CD4-positive, CD25-positive, alpha-beta regulatory T cell (primary cell): ENCODE data around the gene ADPRS. TPM values are rescaled to one million over a fixed set of nuclear protein-coding genes. Genes with fewer than 3 reads are reported as not detected.
A peak's percentile ranks its signal among the peaks of the same experiment; 100 is the strongest.

Experiments used
- ATAC-seq, 2 donors: fragments of 150-1000 bp; cut with Tn5 transposase; one replicate each; pipeline ENCODE4 v1.10.0; 2021; ENCODE audit warnings: low read depth in 2 of 2, moderate number of reproducible peaks in 2 of 2, moderate library complexity in 1 of 2
- DNase-seq, 3 donors: peaks; one replicate each; pipeline versions ENCODE4 v3.0.0 to v3.0.0-alpha.2; 2012 to 2022; ENCODE audit warnings: mixed read lengths in 1 of 3
- H3K27ac ChIP-seq: one replicate; pipeline ENCODE4 v1.7.0; 2013; ENCODE audit warnings: mild to moderate bottlenecking, low read length; ENCODE audit not compliant: insufficient read depth, poor library complexity, severe bottlenecking
- H3K27me3 ChIP-seq: one replicate; pipeline ENCODE4 v1.7.0; 2013; ENCODE audit warnings: low read length; ENCODE audit not compliant: control insufficient read depth, insufficient read depth
- H3K36me3 ChIP-seq: one replicate; pipeline ENCODE4 v1.7.0; 2013; ENCODE audit warnings: mild to moderate bottlenecking, low read length, moderate library complexity; ENCODE audit not compliant: control insufficient read depth, insufficient read depth
- H3K4me1 ChIP-seq: 2 replicates; pipeline ENCODE4 v1.7.0; 2013; ENCODE audit warnings: mild to moderate bottlenecking, low read length; ENCODE audit not compliant: insufficient read depth, control insufficient read depth, poor library complexity, severe bottlenecking
- H3K4me3 ChIP-seq: one replicate; pipeline ENCODE4 v1.7.0; 2013; ENCODE audit warnings: low read depth, mild to moderate bottlenecking, low read length, moderate library complexity
- H3K9me3 ChIP-seq, 2 experiments: 1 replicate in 1 of 2; 2 replicates in 1 of 2; pipeline ENCODE4 v1.7.0; 2013; ENCODE audit warnings: low read length in 2 of 2, mild to moderate bottlenecking in 1 of 2, moderate library complexity in 1 of 2; ENCODE audit not compliant: control insufficient read depth in 2 of 2
- H3K27ac Mint-ChIP-seq, 3 donors: one replicate each; pipeline ENCODE4 v1.8.0; 2020 to 2022; ENCODE audit warnings: mild to moderate bottlenecking in 3 of 3, mixed read lengths in 3 of 3, moderate library complexity in 2 of 3
- H3K27me3 Mint-ChIP-seq: one replicate; pipeline ENCODE4 v1.8.0; 2022; ENCODE audit warnings: mild to moderate bottlenecking, mixed read lengths
- H3K36me3 Mint-ChIP-seq: one replicate; pipeline ENCODE4 v1.8.0; 2020; ENCODE audit warnings: mixed read lengths
- H3K4me1 Mint-ChIP-seq, 4 donors: one replicate each; pipeline ENCODE4 v1.8.0; 2020 to 2022; ENCODE audit warnings: mixed read lengths in 4 of 4, mild to moderate bottlenecking in 1 of 4
- H3K4me3 Mint-ChIP-seq, 4 donors: one replicate each; pipeline ENCODE4 v1.8.0; 2020 to 2022; ENCODE audit warnings: mild to moderate bottlenecking in 4 of 4, mixed read lengths in 4 of 4, moderate library complexity in 3 of 4
- H3K9me3 Mint-ChIP-seq, 7 donors: one replicate each; pipeline ENCODE4 v1.8.0; 2020 to 2022; ENCODE audit warnings: mixed read lengths in 7 of 7, mild to moderate bottlenecking in 3 of 7, moderate library complexity in 2 of 7
- polyA plus RNA-seq, 4 donors: library from polyadenylated mRNA; unstranded; fragments of 300-500 nt; fragmentation: Illumina TruSeq; gene quantifications; one replicate each; pipeline ENCODE4 v1.2.3, GENCODE V29; 2021
- total RNA-seq: library from RNA; stranded (reverse); gene quantifications from one replicate; pipeline ENCODE4 v1.2.3, GENCODE V29; 2022

Gene ADPRS
- total and polyA plus RNA-seq, 5 donors from 2014 or later: 20.6 to 41.6 (median 26.8) TPM

DNA sequence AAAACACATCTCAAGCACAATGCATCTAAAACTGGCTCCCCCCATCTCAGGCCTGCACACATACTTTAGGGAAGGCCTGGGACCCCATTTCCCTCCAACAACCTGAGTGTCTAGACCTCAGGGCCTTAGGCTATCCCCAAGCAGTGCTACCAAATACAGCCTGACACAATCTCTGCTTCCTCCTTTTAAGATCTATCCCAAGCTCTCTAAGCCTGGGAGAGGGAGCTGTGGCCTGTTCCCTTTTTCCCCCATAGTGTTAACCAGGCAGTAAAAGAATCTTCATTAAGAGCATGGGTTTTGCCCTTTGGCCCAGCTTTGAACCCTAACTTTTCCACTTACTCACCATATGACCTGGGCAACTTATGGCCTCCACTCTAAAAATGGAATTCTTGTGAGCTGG, 47.1 kb downstream of the ADPRS start:
- H3K4me1 Mint-ChIP-seq: peaks cover 0 to 12% (median 4%) of the 10 kb centered on the region in 4 donors
- H3K27ac ChIP-seq: no peak overlapping the region
- no peak for ATAC-seq
- H3K36me3 ChIP-seq: peaks cover 37% of the 10 kb centered on the region
- no peak overlapping the region for H3K4me3 ChIP-seq
- no peaks in the 10 kb centered on the region for H3K9me3 Mint-ChIP-seq
- no peak overlapping the region for H3K4me3 Mint-ChIP-seq
- H3K36me3 Mint-ChIP-seq: peaks cover 23% of the 10 kb centered on the region
- no peaks in the 10 kb centered on the region for H3K9me3 ChIP-seq
- no peaks in the 10 kb centered on the region for H3K4me1 ChIP-seq
- H3K27ac Mint-ChIP-seq: peak overlapping the region; percentile 50 to 56 (median 52)
- H3K27me3 ChIP-seq: no peaks in the 10 kb centered on the region
- DNase-seq: no peak
- H3K27me3 Mint-ChIP-seq: no peaks in the 10 kb centered on the region

DNA sequence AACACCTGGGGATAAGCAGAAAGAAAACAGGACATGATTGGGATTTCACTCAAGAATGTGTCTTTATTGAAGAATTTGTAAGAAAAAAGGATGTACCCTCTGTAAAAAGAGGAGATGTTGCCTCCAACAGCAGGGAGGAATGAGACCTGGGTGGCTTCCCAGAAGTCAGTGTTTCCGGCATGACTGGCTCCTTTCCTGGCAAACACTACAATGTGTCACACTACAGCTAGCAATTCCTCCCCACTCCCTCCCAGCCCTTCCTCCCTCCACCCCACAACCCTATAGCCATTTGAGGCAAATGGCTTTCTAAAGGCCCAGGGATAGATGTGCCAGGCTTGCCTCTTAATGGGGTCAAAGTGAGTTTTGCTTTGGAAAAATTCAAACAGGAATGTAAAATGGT, 47.8 kb downstream of the ADPRS start:
- Mint-ChIP-seq H3K4me1 (peaks cover 0 to 16% (median 7%) of the 10 kb centered on the region in 4 donors), H3K27ac (peak overlapping the region in 1 of 3 donors; percentile 50)

GRCh38 chr1:36137226-36137625, 48.5 kb downstream of the ADPRS start:
- peaks cover 23% of the 10 kb centered on the region for H3K36me3 Mint-ChIP-seq
- no peaks in the 10 kb centered on the region for H3K9me3 Mint-ChIP-seq
- Histone ChIP-seq H3K27ac (no peak overlapping the region), H3K36me3 (peaks cover 37% of the 10 kb centered on the region), H3K4me3 (no peak overlapping the region), H3K4me1 (peaks cover under 1% of the 10 kb centered on the region), H3K27me3 (no peaks in the 10 kb centered on the region), H3K9me3 (no peaks in the 10 kb centered on the region)
- ATAC-seq: no peak
- H3K4me3 Mint-ChIP-seq: peak overlapping the region in 1 of 4 donors; percentile 17
- no peak overlapping the region for H3K27ac Mint-ChIP-seq
- no peaks in the 10 kb centered on the region for H3K27me3 Mint-ChIP-seq
- no peak for DNase-seq
- peaks cover 5 to 20% (median 12%) of the 10 kb centered on the region in 4 donors for H3K4me1 Mint-ChIP-seq

More for the DNA sequence above, 47.8 kb downstream of the ADPRS start:
- ATAC-seq (no peak), DNase-seq (no peak)
- Mint-ChIP-seq H3K9me3 (no peaks in the 10 kb centered on the region), H3K27me3 (no peaks in the 10 kb centered on the region), H3K4me3 (no peak overlapping the region), H3K36me3 (peaks cover 23% of the 10 kb centered on the region)
- no peak overlapping the region for H3K27ac ChIP-seq
- no peaks in the 10 kb centered on the region for H3K4me1 ChIP-seq
- H3K36me3 ChIP-seq: peaks cover 37% of the 10 kb centered on the region
- H3K4me3 ChIP-seq: no peak overlapping the region
- H3K27me3 ChIP-seq: no peaks in the 10 kb centered on the region
- H3K9me3 ChIP-seq: no peaks in the 10 kb centered on the region

GRCh38 chr1:36137776-36138175, 49.1 kb downstream of the ADPRS start:
- DNase-seq (no peak), ATAC-seq (no peak)
- Histone ChIP-seq H3K4me3 (no peak overlapping the region), H3K27ac (no peak overlapping the region), H3K4me1 (peaks cover 4% of the 10 kb centered on the region), H3K9me3 (no peaks in the 10 kb centered on the region), H3K36me3 (peaks cover 37% of the 10 kb centered on the region), H3K27me3 (no peaks in the 10 kb centered on the region)
- Mint-ChIP-seq H3K27me3 (no peaks in the 10 kb centered on the region), H3K36me3 (peaks cover 23% of the 10 kb centered on the region), H3K9me3 (no peaks in the 10 kb centered on the region), H3K4me3 (no peak overlapping the region), H3K27ac (peak overlapping the region in 1 of 3 donors; percentile 18), H3K4me1 (peaks cover 5 to 26% (median 14%) of the 10 kb centered on the region in 4 donors)

DNA sequence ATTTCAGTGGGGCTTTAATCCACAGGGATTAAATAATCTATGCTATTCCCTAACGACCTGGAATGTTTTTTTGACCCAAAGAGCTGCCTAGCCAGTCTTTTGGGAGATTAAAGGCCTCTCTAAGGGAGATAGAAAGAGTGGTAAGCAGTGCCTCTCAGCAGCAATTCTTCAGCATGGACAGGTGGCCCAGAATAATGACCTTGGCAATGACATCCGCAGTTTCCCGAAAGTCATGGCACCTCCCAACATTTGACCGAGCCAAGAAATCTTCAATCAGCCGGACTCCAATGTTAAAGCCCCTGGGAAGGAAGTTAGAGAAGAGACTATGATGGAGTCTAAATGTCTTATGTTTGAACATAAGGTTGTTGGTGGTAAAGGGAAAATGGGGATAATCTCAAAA, 50.8 kb downstream of the ADPRS start:
- Mint-ChIP-seq H3K9me3 (no peaks in the 10 kb centered on the region), H3K27me3 (no peaks in the 10 kb centered on the region), H3K27ac (peak overlapping the region in 1 of 3 donors; percentile 47), H3K4me1 (peaks cover 14 to 37% (median 23%) of the 10 kb centered on the region in 4 donors), H3K36me3 (peaks cover 23% of the 10 kb centered on the region), H3K4me3 (no peak overlapping the region)
- peaks cover 4% of the 10 kb centered on the region for H3K4me1 ChIP-seq
- DNase-seq: no peak
- no peak for ATAC-seq
- H3K27me3 ChIP-seq: no peaks in the 10 kb centered on the region
- peaks cover 37% of the 10 kb centered on the region for H3K36me3 ChIP-seq
- H3K4me3 ChIP-seq: no peak overlapping the region
- H3K9me3 ChIP-seq: no peaks in the 10 kb centered on the region
- no peak overlapping the region for H3K27ac ChIP-seq

DNA sequence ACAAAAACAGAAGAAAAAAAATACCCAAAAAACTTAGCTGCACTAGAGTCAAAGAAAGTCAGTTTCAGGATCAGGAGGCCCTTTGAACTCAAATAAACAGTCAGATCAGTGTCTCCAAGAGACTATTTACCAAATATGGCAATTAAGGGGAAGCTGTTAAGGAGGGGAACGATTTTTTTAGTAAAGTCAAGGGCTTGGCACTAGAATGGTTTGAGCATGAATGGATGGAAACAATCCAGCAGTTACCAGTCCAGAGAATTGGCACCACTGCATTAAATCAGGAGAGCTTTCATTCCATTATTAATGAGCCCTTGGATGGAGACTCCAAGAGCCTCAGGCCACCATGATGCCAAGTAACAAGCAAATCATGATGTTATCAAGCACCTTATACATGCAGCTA, 53.4 kb downstream of the ADPRS start:
- no peak overlapping the region for H3K27ac ChIP-seq
- H3K4me1 ChIP-seq: peaks cover 4% of the 10 kb centered on the region
- H3K27me3 ChIP-seq: no peaks in the 10 kb centered on the region
- H3K36me3 ChIP-seq: peaks cover 25% of the 10 kb centered on the region
- H3K36me3 Mint-ChIP-seq: peaks cover 15% of the 10 kb centered on the region
- no peaks in the 10 kb centered on the region for H3K9me3 Mint-ChIP-seq
- no peaks in the 10 kb centered on the region for H3K27me3 Mint-ChIP-seq
- DNase-seq (no peak), ATAC-seq (no peak)
- H3K9me3 ChIP-seq: no peaks in the 10 kb centered on the region
- peaks cover 14 to 49% (median 28%) of the 10 kb centered on the region in 4 donors for H3K4me1 Mint-ChIP-seq
- H3K27ac Mint-ChIP-seq: no peak overlapping the region
- H3K4me3 Mint-ChIP-seq: peak overlapping the region in 1 of 4 donors; percentile 29
- no peak overlapping the region for H3K4me3 ChIP-seq

- H3K27ac Mint-ChIP-seq: peak overlapping the region in 2 of 3 donors; percentile 29 to 76
- no peaks in the 10 kb centered on the region for H3K27me3 Mint-ChIP-seq
- H3K4me1 Mint-ChIP-seq: peaks cover 20 to 61% (median 34%) of the 10 kb centered on the region in 4 donors
- peaks cover 6% of the 10 kb centered on the region for H3K36me3 Mint-ChIP-seq
- Histone ChIP-seq H3K27ac (no peak overlapping the region), H3K27me3 (no peaks in the 10 kb centered on the region), H3K36me3 (peaks cover 12% of the 10 kb centered on the region), H3K9me3 (no peaks in the 10 kb centered on the region), H3K4me1 (peaks cover 12% of the 10 kb centered on the region), H3K4me3 (no peak overlapping the region)
- DNase-seq: no peak
- ATAC-seq: no peak
- no peaks in the 10 kb centered on the region for H3K9me3 Mint-ChIP-seq
- H3K4me3 Mint-ChIP-seq: peak overlapping the region in 1 of 4 donors; percentile 30
Observed at GRCh38 chr1:36143424-36143823, 54.7 kb downstream of the ADPRS start.
